Loucy (cell line): ENCODE measurements around the gene LMNTD2.
A peak's percentile ranks its signal among the peaks of the same experiment; 100 is the strongest.
"Not testable (repeated sequence)": the region's sequence is repeated elsewhere in the genome, so short reads cannot be mapped to it uniquely, and the experiment has no call there.

Source experiments
- H2AFZ ChIP-seq: fragments of 200-600 bp; sonication (generic); 2 replicates; pipeline ENCODE4 v1.6.0; 2016; ENCODE audit warnings: antibody characterized with exemption, mild to moderate bottlenecking, low read length, moderate library complexity
- H3F3A ChIP-seq: fragments of 200-600 bp; 2 replicates; pipeline ENCODE4 v1.6.0; 2016; ENCODE audit warnings: antibody characterized with exemption, low read depth, mild to moderate bottlenecking
- H3K27me3 ChIP-seq: fragments of 200-600 bp; sonication (generic); 2 replicates; pipeline ENCODE4 v1.6.1; 2014; ENCODE audit warnings: low read length, mild to moderate bottlenecking; ENCODE audit not compliant: insufficient read depth, poor library complexity, severe bottlenecking
- H3K36me3 ChIP-seq: fragments of 200-600 bp; sonication (generic); 2 replicates; pipeline ENCODE4 v1.6.1; 2016; ENCODE audit warnings: low read length; ENCODE audit not compliant: insufficient read depth
- H3K4me1 ChIP-seq: fragments of 200-600 bp; sonication (generic); 2 replicates; pipeline ENCODE4 v1.5.1; 2014; ENCODE audit warnings: low read length, mild to moderate bottlenecking; ENCODE audit not compliant: insufficient read depth, poor library complexity, severe bottlenecking
- H3K4me2 ChIP-seq: fragments of 200-600 bp; sonication (generic); 2 replicates; pipeline ENCODE4 v1.6.0; 2014; ENCODE audit warnings: antibody characterized with exemption, low read length, low read depth, mild to moderate bottlenecking; ENCODE audit not compliant: poor library complexity, severe bottlenecking
- H3K4me3 ChIP-seq: fragments of 200-600 bp; sonication (generic); 2 replicates; pipeline ENCODE4 v1.5.1; 2014; ENCODE audit warnings: low read length, mild to moderate bottlenecking, mixed read lengths; ENCODE audit not compliant: poor library complexity, severe bottlenecking
- H3K79me2 ChIP-seq: fragments of 200-600 bp; sonication (generic); 2 replicates; pipeline ENCODE4 v1.6.1; 2014; ENCODE audit warnings: low read length; ENCODE audit not compliant: insufficient read depth
- H3K9ac ChIP-seq: fragments of 200-600 bp; sonication (generic); 2 replicates; pipeline ENCODE4 v1.6.0; 2014; ENCODE audit warnings: mild to moderate bottlenecking, low read depth, low read length, moderate library complexity; ENCODE audit not compliant: poor library complexity, severe bottlenecking
- H3K9me2 ChIP-seq: fragments of 200-600 bp; sonication (generic); replicated peaks from 2 replicates; pipeline ENCODE4 v1.6.1; 2016; ENCODE audit warnings: low read depth, low read length, mixed read lengths
- H3K9me3 ChIP-seq: fragments of 200-600 bp; sonication (generic); 2 replicates; pipeline ENCODE4 v1.6.1; 2014; ENCODE audit warnings: mild to moderate bottlenecking, antibody characterized with exemption, low read length, low read depth; ENCODE audit not compliant: insufficient read depth
- H4K20me1 ChIP-seq: fragments of 200-600 bp; sonication (generic); 2 replicates; pipeline ENCODE4 v1.6.0; 2014; ENCODE audit warnings: antibody characterized with exemption, low read length, mild to moderate bottlenecking; ENCODE audit not compliant: insufficient read depth, poor library complexity, severe bottlenecking
- EZH2phosphoT487 ChIP-seq: fragments of 200-600 bp; IDR thresholded peaks from 2 replicates; pipeline ENCODE4 v1.6.1; 2018; ENCODE audit warnings: antibody characterized with exemption, mild to moderate bottlenecking, moderate library complexity, borderline replicate concordance
- TF ChIP-seq, protein P1 (sequence below): fragments of 200-600 bp; sonication (generic); conservative IDR thresholded peaks from 2 replicates; pipeline ENCODE4 v1.5.1; 2014; ENCODE audit warnings: mild to moderate bottlenecking, antibody characterized with exemption, low read length

Gene LMNTD2

DNA sequence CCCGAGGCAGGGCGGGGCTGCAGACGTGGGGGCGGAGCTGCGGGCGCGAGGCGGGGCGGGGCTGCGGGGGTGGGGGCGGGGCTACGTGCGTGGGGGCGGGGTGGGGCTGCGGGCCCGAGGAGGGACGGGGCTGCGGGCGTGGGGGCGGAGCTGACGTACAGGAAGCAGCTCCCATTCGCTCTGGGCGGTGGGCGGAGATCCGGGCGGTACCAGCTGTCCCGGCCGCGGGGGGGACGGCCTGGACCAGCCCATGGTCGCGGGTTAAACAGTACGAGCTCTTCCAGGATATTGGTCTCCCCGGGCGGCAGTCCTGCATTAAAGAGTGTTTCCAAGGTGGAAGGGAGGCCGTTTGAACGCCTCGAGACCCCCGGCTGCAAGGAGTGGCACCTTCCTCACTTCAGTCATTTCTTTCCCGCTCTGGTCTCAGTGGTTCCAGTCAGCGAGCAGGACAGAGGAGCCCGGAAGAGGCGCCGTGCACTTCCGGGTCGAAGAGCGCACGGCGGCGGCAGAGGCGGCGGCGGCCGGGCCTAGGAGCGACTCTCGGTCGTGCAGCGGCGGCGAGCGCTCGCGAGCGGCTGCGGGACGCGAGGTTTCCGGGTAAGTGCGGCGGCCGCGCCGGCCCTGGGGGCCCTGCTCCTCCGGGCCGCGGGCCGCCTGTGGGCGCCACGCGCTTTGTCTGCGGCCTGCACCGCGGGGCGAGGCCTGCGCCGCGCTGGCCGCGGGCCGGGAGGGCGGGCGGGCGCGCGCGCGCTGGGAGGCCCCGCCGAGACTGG lies 15.6 kb upstream of the LMNTD2 start, which contains the start of gene PHRF1:
TSS of gene PHRF1 (plus strand) at position 475 of the 773 bp plus-strand sequence. CDS start 5,043 bp downstream, outside the sequence.
- H3K36me3 ChIP-seq = no peaks in the 10 kb centered on the region
- H3K4me3 ChIP-seq = peak within 1 kb of the TSS; percentile 93
- H3K79me2 ChIP-seq = peaks cover 47% of the 10 kb centered on the region
- H3K27me3 ChIP-seq = no peaks in the 10 kb centered on the region
- no peak for TF ChIP-seq EZH2phosphoT487
- TF ChIP-seq, protein P1, sequence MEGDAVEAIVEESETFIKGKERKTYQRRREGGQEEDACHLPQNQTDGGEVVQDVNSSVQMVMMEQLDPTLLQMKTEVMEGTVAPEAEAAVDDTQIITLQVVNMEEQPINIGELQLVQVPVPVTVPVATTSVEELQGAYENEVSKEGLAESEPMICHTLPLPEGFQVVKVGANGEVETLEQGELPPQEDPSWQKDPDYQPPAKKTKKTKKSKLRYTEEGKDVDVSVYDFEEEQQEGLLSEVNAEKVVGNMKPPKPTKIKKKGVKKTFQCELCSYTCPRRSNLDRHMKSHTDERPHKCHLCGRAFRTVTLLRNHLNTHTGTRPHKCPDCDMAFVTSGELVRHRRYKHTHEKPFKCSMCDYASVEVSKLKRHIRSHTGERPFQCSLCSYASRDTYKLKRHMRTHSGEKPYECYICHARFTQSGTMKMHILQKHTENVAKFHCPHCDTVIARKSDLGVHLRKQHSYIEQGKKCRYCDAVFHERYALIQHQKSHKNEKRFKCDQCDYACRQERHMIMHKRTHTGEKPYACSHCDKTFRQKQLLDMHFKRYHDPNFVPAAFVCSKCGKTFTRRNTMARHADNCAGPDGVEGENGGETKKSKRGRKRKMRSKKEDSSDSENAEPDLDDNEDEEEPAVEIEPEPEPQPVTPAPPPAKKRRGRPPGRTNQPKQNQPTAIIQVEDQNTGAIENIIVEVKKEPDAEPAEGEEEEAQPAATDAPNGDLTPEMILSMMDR = no peak
- H3K9ac ChIP-seq = peak within 1 kb of the TSS; percentile 97
- H3F3A ChIP-seq = no peaks in the 10 kb centered on the region
- peaks cover 35% of the 10 kb centered on the region for H3K4me1 ChIP-seq
- no peaks in the 10 kb centered on the region for H3K9me3 ChIP-seq
- H3K4me2 ChIP-seq = peak within 1 kb of the TSS; percentile 100
- peak within 1 kb of the TSS; percentile 90 for H2AFZ ChIP-seq
- peaks cover 44% of the 10 kb centered on the region for H4K20me1 ChIP-seq
- no peaks in the 10 kb centered on the region for H3K9me2 ChIP-seq

DNA sequence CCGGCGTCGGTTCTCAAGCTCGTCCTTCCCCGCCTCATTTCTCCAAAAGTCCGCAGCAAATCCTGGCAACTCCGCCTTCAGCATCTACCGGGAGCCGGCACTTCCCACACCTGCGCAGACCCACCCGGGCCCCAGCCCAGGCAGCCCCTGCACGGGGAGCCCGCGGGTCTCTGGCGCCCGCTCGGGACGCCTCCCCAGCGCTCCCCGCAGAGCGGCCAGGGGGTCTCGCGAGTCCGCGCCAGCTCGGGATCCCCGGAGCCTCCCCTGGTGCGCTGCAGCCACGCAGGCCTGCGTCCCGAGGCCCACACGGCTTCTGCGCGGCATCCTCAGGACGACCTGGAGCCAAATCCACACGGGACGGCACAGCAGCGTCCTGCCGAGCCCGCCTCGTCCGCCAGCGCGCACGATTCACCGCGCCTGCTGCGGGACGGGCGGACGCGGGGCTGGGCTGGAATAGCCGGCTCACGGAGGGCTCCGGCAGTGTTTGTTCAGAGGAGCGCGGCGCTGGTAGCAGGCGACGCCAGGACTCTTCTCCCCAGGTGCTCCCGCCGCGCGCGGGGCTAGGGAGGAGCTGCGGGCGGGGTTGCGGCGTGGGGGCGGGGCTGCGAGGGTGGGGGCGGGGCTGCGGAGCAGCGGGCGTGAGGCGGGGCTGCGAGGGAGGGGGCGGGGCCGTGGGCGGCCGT lies 14.9 kb upstream of the LMNTD2 start:
- H3K9me2 ChIP-seq = no peaks in the 10 kb centered on the region
- H3K4me2 ChIP-seq = peak overlapping the region; percentile 83
- no peaks in the 10 kb centered on the region for H3K36me3 ChIP-seq
- TF ChIP-seq, protein P1 = no peak
- TF ChIP-seq EZH2phosphoT487 = no peak
- peaks cover 38% of the 10 kb centered on the region for H4K20me1 ChIP-seq
- peak overlapping the region; percentile 79 for H3K4me3 ChIP-seq
- H3K27me3 ChIP-seq = no peaks in the 10 kb centered on the region
- H3K9me3 ChIP-seq = no peaks in the 10 kb centered on the region
- no peaks in the 10 kb centered on the region for H3F3A ChIP-seq
- peaks cover 34% of the 10 kb centered on the region for H3K4me1 ChIP-seq
- no peak overlapping the region for H3K9ac ChIP-seq
- H2AFZ ChIP-seq = peak overlapping the region; percentile 87
- peaks cover 39% of the 10 kb centered on the region for H3K79me2 ChIP-seq

DNA sequence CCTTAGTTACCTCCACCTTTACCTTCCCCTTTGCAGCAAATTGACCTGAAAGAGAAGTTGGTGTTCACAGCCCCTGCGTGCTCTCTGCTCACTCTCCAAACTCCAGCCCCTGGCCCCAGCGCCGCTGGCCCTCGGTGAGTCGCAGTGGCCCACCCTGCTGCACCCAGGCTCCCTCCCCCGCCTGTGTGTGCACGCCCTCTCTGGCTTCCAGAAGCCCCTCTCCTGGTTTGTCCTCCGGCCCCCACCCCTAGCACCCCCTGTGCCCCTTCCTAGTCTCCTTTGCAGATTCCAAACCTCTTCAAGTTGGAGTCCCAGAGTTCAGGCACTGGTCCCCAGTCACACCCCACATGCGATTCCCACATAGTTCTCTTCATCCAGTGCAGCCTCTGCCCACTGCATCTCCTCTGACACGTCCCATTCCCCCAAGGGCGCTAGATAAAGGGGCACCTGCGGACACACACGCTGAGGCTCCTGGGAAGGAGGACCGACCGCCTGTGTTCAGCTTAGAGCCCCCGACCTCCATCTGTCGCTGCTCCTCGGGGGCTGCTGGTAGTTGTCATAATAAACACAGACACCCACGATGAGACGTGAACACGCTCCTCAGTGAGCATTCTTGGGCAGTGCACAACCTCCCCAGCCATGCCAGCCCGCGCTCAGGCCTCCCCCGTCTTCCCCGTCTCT lies 14.2 kb upstream of the LMNTD2 start:
- H3K9ac ChIP-seq = no peak overlapping the region
- H3K79me2 ChIP-seq = peaks cover 32% of the 10 kb centered on the region
- H3K4me1 ChIP-seq = peaks cover 30% of the 10 kb centered on the region
- H3K4me3 ChIP-seq = peak overlapping the region; percentile 79
- TF ChIP-seq EZH2phosphoT487 = no peak
- TF ChIP-seq, protein P1 = no peak
- no peaks in the 10 kb centered on the region for H3F3A ChIP-seq
- peak overlapping the region; percentile 83 for H3K4me2 ChIP-seq
- peaks cover 31% of the 10 kb centered on the region for H4K20me1 ChIP-seq
- no peak overlapping the region for H2AFZ ChIP-seq
- no peaks in the 10 kb centered on the region for H3K36me3 ChIP-seq
- H3K9me3 ChIP-seq = no peaks in the 10 kb centered on the region
- H3K27me3 ChIP-seq = no peaks in the 10 kb centered on the region
- H3K9me2 ChIP-seq = no peaks in the 10 kb centered on the region

DNA sequence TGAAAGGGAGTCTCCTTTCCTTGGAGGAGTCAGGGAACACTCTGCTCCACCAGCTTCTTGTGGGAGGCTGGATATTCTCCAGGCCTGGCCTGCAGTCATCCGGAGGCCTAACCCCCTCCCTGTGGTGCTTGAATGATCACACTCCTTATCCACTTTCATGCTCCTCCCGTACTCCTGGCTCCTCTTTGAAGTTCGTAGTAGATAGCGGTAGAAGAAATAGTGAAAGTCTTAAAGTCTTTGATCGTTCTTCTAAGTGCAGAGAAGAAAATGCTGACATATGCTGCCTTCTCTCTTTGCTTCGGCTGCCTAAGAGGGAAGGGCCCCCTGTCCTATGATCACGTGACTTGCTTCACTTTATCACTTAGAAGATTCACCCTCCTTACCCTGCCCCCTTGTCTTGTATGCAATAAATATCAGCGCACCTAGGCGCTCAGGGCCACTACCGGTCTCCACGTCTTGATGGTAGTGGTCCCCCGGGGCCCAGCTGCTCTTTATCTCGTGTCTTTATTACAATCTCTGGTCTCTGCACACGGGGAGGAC lies 13.6 kb upstream of the LMNTD2 start:
- Histone ChIP-seq H3K4me2 (peak overlapping the region; percentile 83), H3K4me1 (peaks cover 30% of the 10 kb centered on the region), H3K79me2 (peaks cover 31% of the 10 kb centered on the region), H4K20me1 (peaks cover 24% of the 10 kb centered on the region)
- H2AFZ ChIP-seq, H3K4me3 ChIP-seq, H3F3A ChIP-seq, H3K9ac ChIP-seq, H3K9me2 ChIP-seq, H3K9me3 ChIP-seq, H3K36me3 ChIP-seq, H3K27me3 ChIP-seq: not testable (repeated sequence)
